Testis (tissue), 3 donors: ENCODE results near the gene RASSF3. TPM values are rescaled to one million over a fixed set of nuclear protein-coding genes. Genes with fewer than 3 reads are reported as not detected.

ENCODE experiments used
- DNase-seq: peaks from one replicate; pipeline ENCODE4 v3.0.0-alpha.2; 2019
- H3K27ac ChIP-seq, 2 donors: fragments of 200-600 bp; sonication (generic); one replicate each; pipeline ENCODE4 v1.5.1; 2019
- H3K27me3 ChIP-seq: fragments of 200-600 bp; sonication (generic); one replicate; pipeline ENCODE4 v1.5.1; 2019
- H3K36me3 ChIP-seq: fragments of 200-600 bp; sonication (generic); one replicate; pipeline ENCODE4 v1.5.1; 2017; ENCODE audit warnings: low read depth; ENCODE audit errors: missing control alignments
- H3K4me1 ChIP-seq: fragments of 200-600 bp; sonication (generic); one replicate; pipeline ENCODE4 v1.5.1; 2019
- H3K4me3 ChIP-seq, 2 donors: fragments of 200-600 bp; sonication (generic); one replicate each; pipeline ENCODE4 v1.5.1; 2017 to 2019
- H3K9me3 ChIP-seq: fragments of 200-600 bp; sonication (generic); one replicate; pipeline ENCODE4 v1.5.1; 2017
- POLR2A ChIP-seq: fragments of 450-650 bp; IDR thresholded peaks from one replicate; pipeline ENCODE4 v1.6.1; 2017; ENCODE audit warnings: antibody characterized with exemption, mild to moderate bottlenecking, moderate library complexity
- WGBS, 2 donors: methylation state at CpG; one replicate each; pipeline ENCODE4 v1.1.5; 2018; 5-methylcytosine and 5-hydroxymethylcytosine counted together
- intact Hi-C: fragments of 100-400 bp; cut with DNase I; formaldehyde crosslinking; loops from one replicate; pipeline ENCODE4 v1.15.1; 2023; ENCODE audit warnings: low total_unique reads
- polyA plus RNA-seq: library from polyadenylated mRNA; stranded (reverse); fragments of 350-450 nt; fragmentation: Illumina TruSeq; extraction: RNeasy Lipid Tissue Mini Kit (QIAGEN cat#74804); gene quantifications from one replicate; pipeline ENCODE4 v1.2.3, GENCODE V29; 2014; ENCODE audit warnings: low read depth, low replicate concordance; ENCODE audit not compliant: insufficient read depth
- total RNA-seq, 2 donors: library from RNA; depleted of rRNA; stranded (reverse); fragments of >200 nt; gene quantifications; one replicate each; pipeline ENCODE4 v1.2.3, GENCODE V29; 2016
- TF ChIP-seq, protein P1 (sequence below), 3 experiments: fragments of 450-650 bp in 2 of 3; fragments of 200-600 bp in 1 of 3; sonication (generic) in 1 of 3; IDR thresholded peaks; one replicate each; pipeline ENCODE4 v1.5.1; 2016 to 2019; ENCODE audit warnings: antibody characterized with exemption in 3 of 3, mild to moderate bottlenecking in 2 of 3, moderate library complexity in 1 of 3

RASSF3 gene
- total and polyA plus RNA-seq, 3 donors from 2014 or later: 20.3 to 27.5 (median 26.4) TPM

DNA sequence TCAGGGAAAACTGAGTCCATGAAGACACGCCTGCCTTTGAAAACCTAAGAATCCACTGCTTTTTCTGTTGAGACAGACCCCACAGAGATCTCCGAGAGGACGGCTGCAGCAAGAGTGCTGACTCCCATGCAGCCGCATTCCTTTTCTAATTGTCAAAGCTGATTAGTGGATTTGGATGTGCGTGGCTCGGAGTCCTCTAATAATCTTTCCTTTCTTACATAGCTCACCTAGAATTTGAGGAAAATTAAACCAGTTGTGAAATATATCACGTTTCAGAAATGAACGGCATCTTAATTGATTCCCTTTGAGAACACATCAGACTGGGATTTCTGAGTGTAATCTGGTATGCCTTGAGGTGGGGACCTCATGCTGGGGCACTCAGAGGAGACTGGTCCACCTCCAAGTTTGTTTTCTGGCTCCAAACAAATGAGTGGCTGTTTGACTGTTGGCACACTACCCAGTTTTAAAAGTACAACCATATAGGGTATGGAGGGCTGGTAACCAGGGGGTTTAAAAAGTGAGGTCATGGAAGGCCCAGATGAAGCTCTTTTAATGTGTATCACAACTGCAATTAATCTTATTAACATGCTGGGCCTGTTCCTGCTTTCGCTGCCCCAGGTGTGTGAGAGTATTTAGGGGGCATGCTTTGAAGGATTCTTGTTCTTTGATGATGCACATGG lies 63.3 kb downstream of the RASSF3 start:
- WGBS, 2 donors: 81 to 82% methylated on average over 9 of the region's 9 CpGs

DNA sequence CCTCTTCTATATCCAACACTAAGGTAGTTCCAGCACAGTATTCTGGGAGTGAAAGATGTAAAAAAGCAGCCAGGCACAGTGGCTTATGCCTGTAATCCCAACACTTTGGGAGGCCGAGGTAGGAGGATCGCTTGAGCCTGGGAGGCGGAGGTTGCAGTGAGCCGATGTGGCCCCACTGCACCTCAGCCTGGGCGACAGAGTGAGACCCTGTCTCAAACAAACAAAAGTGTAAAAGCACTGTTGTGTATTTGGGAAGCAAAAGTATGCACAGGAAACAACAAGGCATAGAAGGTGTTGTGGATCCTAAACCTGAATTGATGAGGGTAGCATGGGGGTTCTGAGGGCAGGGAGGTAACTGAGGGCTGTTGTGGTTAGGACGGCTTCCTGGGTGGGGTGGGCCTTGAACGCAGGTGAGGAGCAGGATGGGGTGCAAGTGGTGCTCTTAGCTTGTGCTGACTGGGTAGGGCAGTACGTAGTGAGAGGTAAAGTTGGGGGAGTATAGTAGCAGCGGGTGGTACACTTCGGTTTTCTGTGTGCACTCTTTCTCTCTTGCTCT lies 64.2 kb downstream of the RASSF3 start:
- Histone ChIP-seq H3K36me3 (no peaks in the 10 kb centered on the region), H3K4me1 (peaks cover 9% of the 10 kb centered on the region), H3K9me3 (no peaks in the 10 kb centered on the region), H3K27ac (no peak overlapping the region), H3K27me3 (no peaks in the 10 kb centered on the region), H3K4me3 (no peak overlapping the region)
- intact Hi-C loops: no loop called here
- 92 to 93% methylated on average over 10 of the region's 10 CpGs for WGBS, 2 donors
- DNase-seq: no peak
- TF ChIP-seq POLR2A: no peak
- TF ChIP-seq, protein P1, sequence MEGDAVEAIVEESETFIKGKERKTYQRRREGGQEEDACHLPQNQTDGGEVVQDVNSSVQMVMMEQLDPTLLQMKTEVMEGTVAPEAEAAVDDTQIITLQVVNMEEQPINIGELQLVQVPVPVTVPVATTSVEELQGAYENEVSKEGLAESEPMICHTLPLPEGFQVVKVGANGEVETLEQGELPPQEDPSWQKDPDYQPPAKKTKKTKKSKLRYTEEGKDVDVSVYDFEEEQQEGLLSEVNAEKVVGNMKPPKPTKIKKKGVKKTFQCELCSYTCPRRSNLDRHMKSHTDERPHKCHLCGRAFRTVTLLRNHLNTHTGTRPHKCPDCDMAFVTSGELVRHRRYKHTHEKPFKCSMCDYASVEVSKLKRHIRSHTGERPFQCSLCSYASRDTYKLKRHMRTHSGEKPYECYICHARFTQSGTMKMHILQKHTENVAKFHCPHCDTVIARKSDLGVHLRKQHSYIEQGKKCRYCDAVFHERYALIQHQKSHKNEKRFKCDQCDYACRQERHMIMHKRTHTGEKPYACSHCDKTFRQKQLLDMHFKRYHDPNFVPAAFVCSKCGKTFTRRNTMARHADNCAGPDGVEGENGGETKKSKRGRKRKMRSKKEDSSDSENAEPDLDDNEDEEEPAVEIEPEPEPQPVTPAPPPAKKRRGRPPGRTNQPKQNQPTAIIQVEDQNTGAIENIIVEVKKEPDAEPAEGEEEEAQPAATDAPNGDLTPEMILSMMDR (IDR thresholded peaks at IDR 0.05): no peak

More for the DNA sequence above, 63.3 kb downstream of the RASSF3 start:
- H3K4me3 ChIP-seq: no peak overlapping the region
- no peak overlapping the region for H3K27ac ChIP-seq
- no peaks in the 10 kb centered on the region for H3K27me3 ChIP-seq
- no peak for TF ChIP-seq POLR2A
- TF ChIP-seq, protein P1 (IDR thresholded peaks at IDR 0.05): no peak
- H3K9me3 ChIP-seq: no peaks in the 10 kb centered on the region
- intact Hi-C loops: no loop called here
- peaks cover 9% of the 10 kb centered on the region for H3K4me1 ChIP-seq
- no peak for DNase-seq
- H3K36me3 ChIP-seq: no peaks in the 10 kb centered on the region

DNA sequence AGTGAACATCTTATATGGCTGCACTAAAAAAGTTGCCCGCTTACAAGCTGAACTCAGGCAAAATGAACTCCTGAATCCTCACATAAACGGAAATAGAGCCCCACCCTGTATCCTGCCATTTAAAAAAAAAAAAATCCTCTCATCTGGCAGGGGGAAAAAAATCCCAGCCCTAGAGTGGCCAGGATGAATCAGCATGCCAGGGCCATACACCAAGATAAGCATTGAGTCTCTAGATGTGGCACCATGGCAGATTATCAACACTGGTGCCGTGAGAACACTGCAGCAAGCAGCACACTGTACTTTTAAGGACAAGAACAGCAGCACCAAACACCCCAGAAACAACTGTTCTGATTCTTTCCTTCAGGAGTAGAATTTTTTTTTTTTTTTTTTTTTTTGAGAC lies 65.5 kb downstream of the RASSF3 start:
- WGBS, 2 donors: 69 to 78% methylated on average over 3 of the region's 3 CpGs
- Histone ChIP-seq H3K4me3 (no peak overlapping the region), H3K4me1 (peaks cover 4% of the 10 kb centered on the region), H3K36me3 (no peaks in the 10 kb centered on the region), H3K9me3 (no peaks in the 10 kb centered on the region), H3K27ac (no peak overlapping the region), H3K27me3 (no peaks in the 10 kb centered on the region)
- no peak for TF ChIP-seq POLR2A
- TF ChIP-seq, protein P1 (IDR thresholded peaks at IDR 0.05): no peak
- intact Hi-C loops: no loop called here
- no peak for DNase-seq

DNA sequence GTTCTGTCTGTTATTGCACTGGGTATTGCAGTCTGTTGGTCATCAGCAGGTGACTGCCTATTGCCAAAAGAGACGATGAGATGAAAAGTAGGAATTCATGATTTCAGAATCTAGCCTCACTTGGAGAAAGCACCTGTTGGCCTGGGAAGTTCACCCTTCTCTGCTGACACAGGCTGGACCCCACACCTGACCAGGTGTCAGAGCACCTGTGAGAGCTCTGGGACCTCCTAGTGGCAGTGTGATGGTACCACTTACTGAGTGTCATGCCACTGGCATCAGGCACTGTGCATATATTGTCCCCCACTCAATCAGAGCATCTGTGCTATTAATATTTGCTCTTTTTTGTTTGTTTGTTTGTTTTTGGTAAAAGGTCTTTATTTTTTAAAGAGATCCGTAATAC lies 68.0 kb downstream of the RASSF3 start:
- no peaks in the 10 kb centered on the region for H3K4me1 ChIP-seq
- WGBS, 2 donors: 95 to 98% methylated on average over 2 of the region's 2 CpGs
- intact Hi-C loops: no loop called here

More for the DNA sequence above, 68.0 kb downstream of the RASSF3 start:
- TF ChIP-seq, protein P1 (IDR thresholded peaks at IDR 0.05): no peak
- no peak for TF ChIP-seq POLR2A
- Histone ChIP-seq H3K27ac (no peak overlapping the region), H3K4me3 (no peak overlapping the region), H3K36me3 (no peaks in the 10 kb centered on the region), H3K27me3 (no peaks in the 10 kb centered on the region), H3K9me3 (no peaks in the 10 kb centered on the region)
- no peak for DNase-seq
